MCF 10A (cell line): ENCODE measurements around the gene SLC23A3. TPM values are rescaled to one million over a fixed set of nuclear protein-coding genes. Genes with fewer than 3 reads are reported as not detected.

ENCODE experiments used
- BruUV-seq: library from RNA; stranded (reverse); fragments of 400-500 nt; replicated peaks from 2 replicates; lab custom pipeline; 2021; lab: Mats Ljungman, UMichigan
- CTCF ChIA-PET: fragments of 300-600 bp; sonication (Branson Sonifier 250); formaldehyde crosslinking; extraction: SDS; loops from one replicate; lab custom pipeline; 2021; ENCODE audit warnings: antibody characterized with exemption, inconsistent platforms; lab: Yijun Ruan, JAX
- POLR2A ChIA-PET: fragments of 300-600, 350-650 bp; sonication (Branson Sonifier 250); formaldehyde crosslinking; extraction: SDS; loops from one replicate; lab custom pipeline; 2020; ENCODE audit warnings: antibody characterized with exemption, inconsistent platforms; lab: Yijun Ruan, JAX
- DNase-seq: peaks from one replicate; pipeline ENCODE4 v3.0.0-alpha.2; 2018; ENCODE audit not compliant: unreplicated experiment
- H3K27ac Mint-ChIP-seq: one replicate; pipeline ENCODE4 v1.8.0; 2022; ENCODE audit warnings: mild to moderate bottlenecking, low read depth, mixed read lengths; ENCODE audit not compliant: unreplicated experiment
- H3K27me3 Mint-ChIP-seq: one replicate; pipeline ENCODE4 v1.8.0; 2022; ENCODE audit warnings: mixed read lengths; ENCODE audit not compliant: insufficient read depth, unreplicated experiment
- H3K36me3 Mint-ChIP-seq: one replicate; pipeline ENCODE4 v1.8.0; 2022; ENCODE audit warnings: mild to moderate bottlenecking, moderate library complexity, mixed read lengths; ENCODE audit not compliant: insufficient read depth, unreplicated experiment
- H3K4me1 Mint-ChIP-seq: one replicate; pipeline ENCODE4 v1.8.0; 2022; ENCODE audit warnings: mixed read lengths; ENCODE audit not compliant: insufficient read depth, unreplicated experiment
- H3K4me3 Mint-ChIP-seq: one replicate; pipeline ENCODE4 v1.8.0; 2022; ENCODE audit warnings: mild to moderate bottlenecking, moderate library complexity, mixed read lengths; ENCODE audit not compliant: unreplicated experiment
- H3K9me3 Mint-ChIP-seq: one replicate; pipeline ENCODE4 v1.8.0; 2022; ENCODE audit warnings: mixed read lengths; ENCODE audit not compliant: unreplicated experiment
- CTCF ChIP-seq: fragments of 200-600 bp; IDR thresholded peaks from one replicate; pipeline ENCODE4 v1.8.0; 2022; ENCODE audit warnings: antibody characterized with exemption, mild to moderate bottlenecking; ENCODE audit not compliant: unreplicated experiment
- intact Hi-C: fragments of 100-400 bp; cut with micrococcal nuclease; formaldehyde crosslinking; loops from 2 replicates; pipeline ENCODE4 v1.14.1; 2022
- total RNA-seq: library from RNA; stranded (reverse); gene quantifications from 2 replicates; pipeline ENCODE4 v1.2.3, GENCODE V29; 2022

SLC23A3 gene
- total RNA-seq, 1 experiment from 2014 or later = 1.7 TPM

DNA sequence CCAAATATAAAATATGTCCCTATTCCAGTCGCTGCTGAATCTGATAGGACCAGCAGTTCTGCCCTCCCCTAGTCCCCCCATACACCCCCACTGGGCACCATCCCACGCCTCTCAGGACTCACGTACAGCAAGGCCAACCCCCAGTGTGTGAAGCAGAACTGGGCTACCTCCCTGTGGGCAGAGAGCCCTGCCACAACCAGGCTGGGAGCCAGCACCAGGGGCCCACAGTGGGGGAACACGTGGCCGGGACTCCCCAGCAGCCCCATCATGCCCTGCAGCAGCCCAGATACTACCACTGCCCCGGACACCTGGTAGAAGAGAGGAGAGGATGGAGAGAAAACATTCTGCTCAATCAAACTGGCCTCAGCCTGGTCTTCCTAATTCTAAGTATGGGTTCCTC is 1.3 kb downstream of the SLC23A3 start:
- TF ChIP-seq CTCF = no peak
- ChIA-PET CTCF (interaction anchor here (9.3 kb wide), 2 partner anchors 9 to 125 kb away, joined by 69 to 82 read pairs; partner anchors contain the start of gene NHEJ1), POLR2A (no interaction called here)
- Mint-ChIP-seq H3K27ac (no peak overlapping the region), H3K4me3 (no peak overlapping the region), H3K4me1 (peaks cover 8% of the 10 kb centered on the region), H3K27me3 (no peaks in the 10 kb centered on the region), H3K36me3 (peaks cover 10% of the 10 kb centered on the region), H3K9me3 (no peaks in the 10 kb centered on the region)
- BruUV-seq = no TSS peak
- DNase-seq = no peak
- intact Hi-C loops = no loop called here

GRCh38 chr2:219167997-219168396 is 1.8 kb downstream of the SLC23A3 start:
- ChIA-PET POLR2A (interaction anchor here (0.7 to 2.1 kb wide), 2 partner anchors 8 to 69 kb away, joined by 3 to 9 read pairs; partner anchors contain the start of gene CNPPD1), CTCF (interaction anchor here (9.3 kb wide), 1 partner anchor 9 kb away, joined by 82 read pairs; the partner anchor contains the start of gene NHEJ1)
- no peak for DNase-seq
- H3K27ac Mint-ChIP-seq = no peak overlapping the region
- intact Hi-C loops = no loop called here
- H3K9me3 Mint-ChIP-seq = no peaks in the 10 kb centered on the region
- no TSS peak for BruUV-seq
- peaks cover 8% of the 10 kb centered on the region for H3K4me1 Mint-ChIP-seq
- H3K27me3 Mint-ChIP-seq = no peaks in the 10 kb centered on the region
- TF ChIP-seq CTCF = no peak
- H3K36me3 Mint-ChIP-seq = peaks cover 10% of the 10 kb centered on the region
- H3K4me3 Mint-ChIP-seq = no peak overlapping the region

DNA sequence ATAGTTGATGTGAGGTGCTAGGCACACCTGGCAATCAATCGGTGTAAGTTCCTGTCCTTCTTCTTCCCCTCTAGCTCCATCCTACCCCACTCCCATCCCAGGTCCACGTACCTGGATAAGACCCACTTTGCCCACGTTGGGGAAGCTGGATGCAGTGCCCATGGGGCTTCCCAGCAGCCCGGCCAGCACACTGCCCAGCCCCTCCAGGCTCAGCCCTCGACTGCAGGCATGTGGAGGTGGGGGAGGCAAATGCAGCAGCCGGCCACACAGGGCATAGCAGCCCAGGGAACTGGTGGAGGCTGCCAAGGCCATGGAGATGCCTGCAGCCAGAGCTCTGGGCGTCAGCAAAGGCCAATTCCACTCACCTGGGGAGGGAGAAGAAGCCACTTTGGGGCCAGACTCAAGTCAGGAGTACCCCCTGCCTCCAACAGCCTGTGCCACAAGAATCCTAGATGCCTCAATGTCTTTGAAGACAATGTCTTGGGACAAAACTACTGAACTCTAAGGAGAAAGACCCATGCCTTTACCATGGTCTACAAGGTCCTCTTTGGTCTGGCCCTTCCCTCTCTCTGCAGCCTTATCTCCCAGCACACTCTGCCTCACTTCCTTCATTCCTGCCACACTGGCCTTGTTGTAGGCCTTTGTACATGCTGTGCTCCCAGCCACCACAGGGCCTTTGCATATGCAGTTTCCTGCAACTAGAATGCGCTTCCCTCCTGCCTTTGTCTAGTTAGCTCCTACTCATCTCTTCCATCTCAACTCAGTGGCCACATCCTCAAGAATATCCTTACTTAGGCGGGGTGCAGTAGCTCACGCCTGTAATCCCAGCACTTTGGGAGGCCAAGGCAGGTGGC is 4.5 kb downstream of the SLC23A3 start:
- no peak overlapping the region for H3K4me3 Mint-ChIP-seq
- no peaks in the 10 kb centered on the region for H3K27me3 Mint-ChIP-seq
- POLR2A ChIA-PET = interaction anchor here (0.6 kb wide), 1 partner anchor 64 kb away, joined by 3 read pairs; no protein-coding TSS in a partner anchor
- CTCF ChIA-PET = interaction anchor here (0.6 to 1.7 kb wide), 7 partner anchors 9 to 186 kb away, joined by 3 to 9 read pairs (median 4); partner anchors contain the start of genes GLB1L and STK16
- TF ChIP-seq CTCF = no peak
- no peak overlapping the region for H3K27ac Mint-ChIP-seq
- peaks cover 8% of the 10 kb centered on the region for H3K4me1 Mint-ChIP-seq
- no TSS peak for BruUV-seq
- H3K36me3 Mint-ChIP-seq = no peaks in the 10 kb centered on the region
- DNase-seq = no peak
- no peaks in the 10 kb centered on the region for H3K9me3 Mint-ChIP-seq
- intact Hi-C loops = no loop called here

GRCh38 chr2:219163156-219163555 is 6.7 kb downstream of the SLC23A3 start:
- Mint-ChIP-seq H3K4me1 (peaks cover 14% of the 10 kb centered on the region), H3K36me3 (peaks cover 2% of the 10 kb centered on the region), H3K9me3 (no peaks in the 10 kb centered on the region), H3K27me3 (no peaks in the 10 kb centered on the region), H3K27ac (no peak overlapping the region), H3K4me3 (no peak overlapping the region)
- no TSS peak for BruUV-seq
- ChIA-PET CTCF (interaction anchor here (1.0 to 1.3 kb wide), 3 partner anchors 12 to 222 kb away, joined by 3 to 4 read pairs (median 3); no protein-coding TSS in a partner anchor), POLR2A (interaction anchor here (0.8 kb wide), 1 partner anchor 14 kb away, joined by 3 read pairs; the partner anchor contains the start of gene CNPPD1)
- TF ChIP-seq CTCF = no peak
- DNase-seq = no peak
- intact Hi-C loops = no loop called here
